GM10266 (cell line): ENCODE results near the gene PVRIG.
"Not testable (repeated sequence)": the region's sequence is repeated elsewhere in the genome, so short reads cannot be mapped to it uniquely, and the experiment has no call there.

Experiments used
- DNase-seq: peaks from one replicate; pipeline ENCODE4 v3.0.0; 2012; ENCODE audit errors: extremely low spot score
- TF ChIP-seq, protein P1 (sequence below): IDR thresholded peaks from 2 replicates; pipeline ENCODE4 v1.5.1; 2012; ENCODE audit warnings: mild to moderate bottlenecking, low read depth; ENCODE audit not compliant: control insufficient read depth, insufficient read depth; ENCODE audit errors: missing control alignments

PVRIG gene

DNA sequence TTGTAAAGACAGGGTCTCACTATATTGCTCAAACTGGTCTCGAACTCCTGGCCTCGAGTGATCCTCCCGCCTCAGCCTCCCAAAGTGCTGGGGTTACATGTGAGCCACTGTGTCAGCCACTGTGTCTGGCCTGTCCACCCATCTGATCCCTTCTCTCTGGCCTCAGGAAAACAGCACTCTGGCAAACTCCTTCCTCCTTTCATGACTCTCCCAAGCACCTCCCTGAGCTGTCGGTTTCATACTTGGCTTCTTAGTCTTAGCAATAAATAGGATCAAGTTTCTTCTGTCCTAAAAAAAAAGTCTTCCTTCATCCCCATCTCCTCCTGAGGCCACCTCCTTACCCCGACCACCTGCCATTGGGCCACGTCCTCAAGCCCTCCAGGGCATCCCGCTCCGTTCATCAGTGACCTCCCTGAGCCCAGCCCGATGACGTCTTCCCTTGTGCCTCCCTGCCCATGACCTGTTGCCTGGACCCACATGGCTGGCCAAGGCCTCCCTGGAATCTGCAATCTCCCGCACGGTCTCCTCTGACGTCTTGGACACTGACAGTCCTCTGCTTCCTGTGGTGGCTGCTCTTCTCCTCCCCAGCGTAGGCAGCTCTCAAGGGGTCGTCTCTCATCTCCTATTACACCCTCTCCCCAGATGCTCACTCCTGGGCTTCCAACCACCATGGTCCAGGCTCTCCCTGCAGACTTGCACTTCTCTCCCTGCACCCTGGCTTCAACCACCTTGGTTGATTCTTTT lies 26.5 kb downstream of the PVRIG start:
- not testable (repeated sequence) for DNase-seq

DNA sequence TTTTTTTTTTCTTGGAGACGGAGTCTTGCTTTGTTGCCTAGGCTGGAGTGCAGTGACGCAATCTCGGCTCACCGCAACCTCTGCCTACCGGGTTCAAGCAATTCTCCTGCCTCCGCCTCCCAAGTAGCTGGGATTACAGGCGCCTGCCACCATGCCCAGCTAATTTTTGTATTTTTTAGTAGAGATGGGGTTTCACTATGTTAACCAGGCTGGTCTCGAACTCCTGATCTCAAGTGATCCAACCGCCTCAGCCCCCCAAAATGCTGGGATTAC lies 27.1 kb downstream of the PVRIG start:
- DNase-seq: not testable (repeated sequence)

GRCh38 chr7:100247152-100247757 lies 27.5 kb downstream of the PVRIG start:
- TF ChIP-seq, protein P1, sequence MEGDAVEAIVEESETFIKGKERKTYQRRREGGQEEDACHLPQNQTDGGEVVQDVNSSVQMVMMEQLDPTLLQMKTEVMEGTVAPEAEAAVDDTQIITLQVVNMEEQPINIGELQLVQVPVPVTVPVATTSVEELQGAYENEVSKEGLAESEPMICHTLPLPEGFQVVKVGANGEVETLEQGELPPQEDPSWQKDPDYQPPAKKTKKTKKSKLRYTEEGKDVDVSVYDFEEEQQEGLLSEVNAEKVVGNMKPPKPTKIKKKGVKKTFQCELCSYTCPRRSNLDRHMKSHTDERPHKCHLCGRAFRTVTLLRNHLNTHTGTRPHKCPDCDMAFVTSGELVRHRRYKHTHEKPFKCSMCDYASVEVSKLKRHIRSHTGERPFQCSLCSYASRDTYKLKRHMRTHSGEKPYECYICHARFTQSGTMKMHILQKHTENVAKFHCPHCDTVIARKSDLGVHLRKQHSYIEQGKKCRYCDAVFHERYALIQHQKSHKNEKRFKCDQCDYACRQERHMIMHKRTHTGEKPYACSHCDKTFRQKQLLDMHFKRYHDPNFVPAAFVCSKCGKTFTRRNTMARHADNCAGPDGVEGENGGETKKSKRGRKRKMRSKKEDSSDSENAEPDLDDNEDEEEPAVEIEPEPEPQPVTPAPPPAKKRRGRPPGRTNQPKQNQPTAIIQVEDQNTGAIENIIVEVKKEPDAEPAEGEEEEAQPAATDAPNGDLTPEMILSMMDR: no peak
- no peak for DNase-seq

- DNase-seq: no peak
- TF ChIP-seq, protein P1: no peak
Observed at GRCh38 chr7:100248483-100248882, 28.7 kb downstream of the PVRIG start.

GRCh38 chr7:100257017-100257416 lies 37.3 kb downstream of the PVRIG start:
- no peak for DNase-seq
- TF ChIP-seq, protein P1: no peak

DNA sequence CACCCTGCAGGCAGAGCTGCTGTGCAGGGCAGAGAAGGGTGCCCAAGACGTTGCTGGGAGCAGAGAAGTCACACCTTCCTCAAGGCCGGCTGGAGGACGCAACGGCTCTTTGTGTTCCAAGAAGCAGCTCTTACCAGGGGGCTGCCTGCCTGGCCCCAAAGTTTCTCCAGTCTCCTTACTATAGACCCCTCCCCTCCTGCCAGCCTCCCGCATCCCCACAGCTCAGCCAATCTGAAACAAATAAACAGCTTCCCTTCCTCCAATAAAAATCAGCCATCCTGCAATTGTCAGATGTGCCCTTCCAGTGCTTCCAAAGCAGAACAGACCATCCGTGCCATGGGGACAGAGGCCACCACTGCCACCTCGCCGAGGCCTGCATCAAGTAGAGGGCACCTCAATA lies 40.2 kb downstream of the PVRIG start:
- not testable (repeated sequence) for DNase-seq

DNA sequence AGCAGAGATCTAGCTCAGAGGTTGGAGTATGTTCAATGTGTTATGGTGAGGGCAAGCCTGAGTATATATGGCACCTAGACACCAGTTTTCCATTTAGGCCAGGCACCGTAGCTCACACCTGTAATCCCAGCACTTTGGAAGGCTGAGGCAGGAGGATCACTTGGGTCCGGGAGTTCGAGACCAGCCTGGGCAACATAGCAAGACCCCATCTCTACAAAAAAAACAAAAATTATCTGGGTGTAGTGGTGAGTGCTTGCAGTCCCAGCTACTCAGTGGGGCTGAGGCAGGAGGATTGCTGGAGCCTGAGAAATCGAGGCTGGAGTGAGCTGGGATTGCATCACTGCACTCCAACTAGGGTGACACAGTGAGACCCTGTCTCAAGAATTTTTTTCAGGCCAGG lies 43.1 kb downstream of the PVRIG start:
- DNase-seq: not testable (repeated sequence)

DNA sequence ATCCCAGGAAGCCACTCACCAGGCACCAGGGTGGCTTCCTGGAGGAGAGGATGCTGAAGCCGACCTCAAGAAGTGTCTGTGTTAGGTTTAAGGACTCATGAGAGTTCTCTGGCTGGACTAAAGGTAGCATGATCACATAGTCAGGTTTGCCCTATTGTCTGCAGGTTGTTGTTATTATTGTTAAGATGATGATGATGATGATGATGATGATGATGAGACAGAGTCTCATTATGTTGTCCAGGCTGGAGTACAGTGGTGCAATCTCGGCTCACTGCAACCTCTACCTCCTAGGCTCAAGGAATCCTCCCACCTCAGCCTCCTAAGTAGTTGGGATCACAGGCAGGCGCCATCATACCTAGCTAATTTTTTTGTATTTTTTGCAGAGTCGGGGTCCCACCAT lies 44.5 kb downstream of the PVRIG start:
- not testable (repeated sequence) for DNase-seq

DNA sequence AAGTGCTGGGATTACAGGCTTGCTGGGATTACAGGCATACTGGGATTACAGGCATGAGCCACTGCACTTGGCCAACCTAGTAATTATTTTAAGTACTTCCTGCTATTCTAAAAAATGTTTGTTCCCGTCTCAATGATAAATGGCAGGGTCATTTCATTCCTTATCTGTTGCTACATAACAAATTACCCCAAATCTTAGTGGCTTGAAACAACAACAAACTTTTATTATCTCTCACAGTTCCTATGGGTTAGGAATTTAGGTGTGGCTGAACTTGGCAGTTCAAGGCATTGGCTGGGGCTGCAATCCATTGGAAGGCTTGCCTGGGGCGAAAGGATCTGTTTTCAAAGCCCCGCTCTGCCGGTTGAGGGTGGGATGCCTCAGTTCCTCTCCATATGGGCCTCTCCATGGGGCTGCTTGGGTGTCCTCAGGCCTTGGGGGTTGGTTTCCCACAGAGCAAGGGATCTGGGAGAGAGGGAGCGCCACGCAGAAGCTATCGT lies 45.0 kb downstream of the PVRIG start:
- DNase-seq: not testable (repeated sequence)

GRCh38 chr7:100265851-100266250 lies 46.1 kb downstream of the PVRIG start:
- not testable (repeated sequence) for DNase-seq

- DNase-seq: no peak
- TF ChIP-seq, protein P1: no peak
Observed at GRCh38 chr7:100266576-100267354, 47.0 kb downstream of the PVRIG start.
